Measurements from ENCODE around the gene DMRTC2.
"Not testable (repeated sequence)": the region's sequence is repeated elsewhere in the genome, so short reads cannot be mapped to it uniquely, and the experiment has no call there.

Gene DMRTC2

DNA sequence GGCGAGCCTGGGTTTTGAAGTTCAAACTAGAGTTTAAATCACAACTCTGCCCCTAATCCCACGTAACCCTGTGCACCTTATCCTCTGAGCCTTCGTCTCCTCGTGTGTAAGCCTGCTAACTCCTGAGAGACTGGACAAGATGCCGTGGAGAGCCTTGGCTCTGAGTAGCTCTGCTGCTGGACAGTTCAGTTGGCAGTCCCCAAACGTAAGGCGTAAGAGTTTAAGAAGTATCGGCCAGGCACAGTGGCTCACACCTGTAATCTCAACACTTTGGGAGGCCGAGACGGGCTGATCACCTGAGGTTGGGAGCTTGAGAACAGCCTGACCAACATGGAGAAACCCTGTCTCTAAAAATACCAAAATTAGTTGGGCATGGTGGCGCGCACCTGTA is 27.5 kb downstream of the DMRTC2 start:
- DNase-seq: no peak

DNA sequence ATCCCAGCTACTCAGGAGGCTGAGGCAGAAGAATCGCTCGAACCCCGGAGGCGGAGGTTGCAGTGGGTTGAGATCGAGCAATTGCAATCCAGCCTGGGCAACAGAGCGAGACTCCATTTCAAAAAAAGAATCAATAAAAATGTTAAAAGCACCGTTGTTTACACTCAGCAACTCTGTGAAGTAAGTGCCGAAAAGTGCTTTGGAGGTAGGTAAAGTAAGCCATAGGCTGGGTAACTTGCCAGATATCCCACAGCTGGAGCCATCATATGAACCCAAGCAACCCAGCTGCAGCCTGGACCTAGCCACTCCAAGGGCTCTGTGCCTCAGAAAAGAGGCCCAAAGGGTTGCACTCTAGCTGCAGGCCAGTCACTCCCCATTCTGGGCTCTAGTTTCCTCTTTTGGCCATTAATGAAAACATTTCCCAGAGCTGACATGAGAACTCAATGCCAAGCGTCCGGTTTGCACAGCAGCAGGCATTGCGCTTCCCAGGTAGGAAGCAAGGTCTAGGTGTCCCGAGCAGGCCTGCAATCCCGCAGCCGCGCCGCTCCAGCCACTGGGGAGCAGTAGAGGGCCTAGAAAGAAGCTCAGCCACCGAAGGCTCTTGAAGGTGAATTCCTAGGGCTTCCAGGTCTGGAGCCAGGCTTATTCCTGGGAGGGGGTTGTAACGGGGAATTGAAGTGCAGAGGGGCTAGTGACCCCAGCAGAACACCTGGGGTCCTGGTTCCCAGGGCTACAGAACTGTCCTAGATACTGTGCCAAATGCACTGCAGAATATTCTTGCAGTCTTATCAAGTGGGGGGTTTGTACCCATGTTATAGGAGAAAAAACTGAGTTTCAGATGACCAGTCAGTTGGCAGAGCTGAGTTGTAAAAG is 28.2 kb downstream of the DMRTC2 start:
- peak; percentile 46 for DNase-seq

DNA sequence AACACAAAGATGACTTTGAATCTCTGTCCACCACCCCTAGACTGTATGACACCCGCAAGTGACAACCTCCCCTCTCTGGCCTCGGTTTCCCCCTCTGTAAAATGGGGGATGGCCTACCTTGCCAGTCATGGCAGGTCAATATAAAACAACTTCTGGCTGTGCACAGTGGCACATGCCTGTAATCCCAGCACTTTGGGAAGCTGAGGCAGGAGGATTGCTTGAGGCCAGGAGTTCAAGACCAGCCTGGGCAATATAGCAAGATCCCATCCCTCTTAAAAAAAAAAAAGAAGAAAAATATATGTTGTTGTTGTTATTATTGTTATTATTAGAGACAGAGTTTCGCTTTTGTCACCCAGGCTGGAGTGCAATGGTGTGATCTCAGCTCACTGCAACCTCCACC is 31.1 kb downstream of the DMRTC2 start:
- DNase-seq: not testable (repeated sequence)

DNA sequence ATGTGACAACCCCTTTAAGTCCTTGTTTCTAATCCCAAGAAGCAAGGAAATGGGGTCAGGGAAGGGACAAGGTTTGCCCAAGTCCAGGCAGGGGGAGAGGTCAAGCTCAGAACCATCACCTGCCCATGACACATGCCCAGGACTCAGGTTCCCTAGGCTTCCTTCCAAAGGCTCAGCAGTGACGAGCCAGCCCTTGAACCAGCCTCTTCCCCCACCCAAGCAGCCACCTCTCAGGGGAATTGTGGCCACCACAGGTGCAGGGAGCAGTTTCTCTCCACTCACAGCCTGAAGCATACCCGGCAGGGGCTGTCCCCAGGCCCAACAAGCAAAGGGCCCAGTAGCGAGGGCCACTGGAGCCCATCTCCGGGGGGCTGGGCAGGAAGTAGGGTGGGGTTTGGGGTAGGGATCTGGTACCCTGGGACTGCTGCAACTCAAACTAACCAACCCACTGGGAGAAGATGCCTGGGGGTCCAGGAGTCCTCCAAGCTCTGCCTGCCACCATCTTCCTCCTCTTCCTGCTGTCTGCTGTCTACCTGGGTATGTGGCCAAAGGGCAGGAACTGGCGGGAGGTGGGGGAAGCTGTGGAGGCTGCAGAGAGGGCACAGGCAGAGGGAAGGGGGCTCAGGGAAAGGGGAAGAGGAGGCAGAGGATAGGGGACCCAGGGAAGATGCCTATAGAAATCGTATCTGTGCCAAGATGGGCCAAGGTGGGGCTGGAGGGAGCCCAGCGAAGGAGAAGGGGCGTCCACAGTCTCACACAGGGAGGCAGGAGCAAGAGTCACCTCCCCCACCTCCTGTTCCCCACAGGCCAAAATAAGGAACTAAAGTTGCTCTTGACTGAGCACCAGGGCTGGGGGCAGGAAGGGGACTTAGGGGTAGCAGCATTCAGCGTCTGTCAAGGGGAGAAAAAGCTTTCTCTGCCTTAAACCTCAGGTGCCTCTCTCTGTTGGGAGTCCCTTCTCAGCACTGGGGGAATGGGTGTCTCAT is 32.3 kb downstream of the DMRTC2 start, which contains the start of gene CD79A:
Gene CD79A (plus strand): TSS at position 433 of the 986 bp plus-strand sequence. CDS start 26 bp downstream, at position 459.
- DNase-seq: peak; percentile 10

DNA sequence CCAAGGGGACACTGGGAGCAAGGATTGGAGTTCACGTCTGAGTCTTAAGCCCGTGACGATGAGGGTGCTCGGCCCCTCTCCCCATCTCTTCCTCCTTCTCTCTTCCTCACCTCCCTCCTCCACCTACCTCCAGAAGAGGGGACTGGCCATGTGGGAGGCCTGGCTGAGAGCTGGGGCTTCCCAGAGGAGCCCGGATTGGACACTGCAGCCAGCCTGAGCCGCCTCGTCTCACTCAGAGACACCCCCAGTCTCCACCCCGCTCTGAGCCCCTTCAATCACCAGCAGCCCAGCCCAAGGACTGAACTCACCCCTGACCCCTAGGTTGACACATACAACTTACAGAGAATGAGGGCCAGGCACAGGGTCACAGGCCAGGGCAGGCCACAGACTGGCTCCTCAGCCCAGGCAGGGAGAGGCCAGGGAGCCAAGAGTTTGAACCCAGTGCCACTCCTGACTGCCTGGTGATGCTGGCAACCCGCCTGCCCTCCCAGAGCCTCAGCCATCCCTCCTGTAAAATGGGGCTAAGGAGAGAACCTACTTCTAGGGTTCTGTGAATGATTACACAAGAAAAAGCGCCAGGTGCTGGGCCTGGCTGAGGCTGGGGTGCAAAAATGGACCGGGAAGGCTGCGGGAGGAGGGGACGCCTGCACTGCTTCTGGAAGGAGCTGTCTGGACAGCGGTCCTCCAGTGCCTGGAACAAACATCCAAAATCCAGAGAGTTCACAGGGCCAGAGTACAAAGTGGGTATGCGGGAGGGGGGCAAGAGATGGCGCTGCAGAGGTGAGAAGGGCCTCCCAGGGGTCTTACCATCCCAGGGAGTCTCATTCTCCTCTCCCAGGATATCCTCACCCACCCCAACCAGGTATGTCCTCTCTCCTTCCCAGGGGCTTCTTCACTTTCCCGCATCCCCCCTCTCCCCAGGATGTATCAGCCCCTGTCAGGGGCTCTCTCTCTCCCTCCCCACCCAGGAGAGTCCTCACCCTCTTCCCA is 33.4 kb downstream of the DMRTC2 start:
- no peak for DNase-seq

DNA sequence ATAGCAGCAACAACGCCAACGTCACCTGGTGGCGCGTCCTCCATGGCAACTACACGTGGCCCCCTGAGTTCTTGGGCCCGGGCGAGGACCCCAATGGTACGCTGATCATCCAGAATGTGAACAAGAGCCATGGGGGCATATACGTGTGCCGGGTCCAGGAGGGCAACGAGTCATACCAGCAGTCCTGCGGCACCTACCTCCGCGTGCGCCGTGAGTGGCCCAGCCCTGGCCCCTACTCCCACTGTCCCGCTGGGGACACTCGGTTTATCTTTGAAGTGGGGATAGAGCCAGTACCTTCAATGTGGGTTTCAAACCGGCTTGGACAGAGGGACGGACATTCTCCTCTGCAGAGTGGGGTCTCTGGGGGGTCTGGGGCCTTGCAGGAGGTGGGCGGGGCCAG is 34.2 kb downstream of the DMRTC2 start:
- DNase-seq: no peak

DNA sequence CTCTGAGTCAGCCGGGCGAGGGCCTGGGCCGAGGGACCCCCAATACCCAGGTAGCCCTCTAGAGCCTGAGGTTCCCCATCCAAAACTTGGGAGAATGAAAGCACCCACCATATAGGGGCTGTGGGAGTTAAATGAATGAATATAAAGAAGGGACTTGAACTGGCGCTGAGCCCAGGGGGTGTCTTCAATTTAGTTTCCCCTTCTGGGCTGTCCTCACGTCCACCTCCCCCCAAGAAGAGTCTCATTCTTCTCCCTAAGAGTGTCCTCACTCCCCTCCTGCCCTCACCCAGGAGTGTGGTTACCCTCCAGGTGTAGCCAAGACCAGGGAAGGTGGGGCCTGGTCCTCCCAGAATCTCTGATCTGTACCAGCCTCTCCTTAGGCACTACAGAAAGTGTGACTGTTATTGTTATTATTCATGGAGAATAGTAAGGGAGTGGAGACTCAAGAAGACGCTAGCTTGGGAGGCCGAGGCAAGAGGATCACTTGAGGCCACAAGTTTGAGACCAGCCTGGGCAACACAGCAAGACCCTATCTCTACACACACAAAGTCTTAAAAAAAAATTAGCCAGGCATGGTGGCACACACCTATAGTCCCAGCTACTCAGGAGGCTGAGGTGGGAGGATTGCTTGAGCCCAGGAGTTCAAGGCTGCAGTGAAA is 35.0 kb downstream of the DMRTC2 start:
- DNase-seq: no peak

DNA sequence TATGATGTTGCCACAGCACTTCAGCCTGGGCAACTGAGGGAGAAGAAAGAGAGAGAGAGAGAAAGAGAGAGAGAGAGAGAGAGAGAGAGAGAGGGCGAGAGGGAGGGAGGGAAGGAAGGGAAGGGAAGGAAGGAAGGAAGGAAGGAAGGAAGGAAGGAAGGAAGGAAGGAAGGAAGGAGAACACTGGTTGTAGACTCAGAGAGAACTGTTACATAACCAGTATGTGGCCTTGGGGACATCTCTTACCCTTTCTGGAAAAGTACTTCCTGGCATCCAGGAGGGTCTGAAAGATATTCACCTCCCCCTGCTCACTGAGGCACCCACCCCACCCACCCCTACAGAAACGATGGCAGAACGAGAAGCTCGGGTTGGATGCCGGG is 35.5 kb downstream of the DMRTC2 start:
- DNase-seq: no peak

DNA sequence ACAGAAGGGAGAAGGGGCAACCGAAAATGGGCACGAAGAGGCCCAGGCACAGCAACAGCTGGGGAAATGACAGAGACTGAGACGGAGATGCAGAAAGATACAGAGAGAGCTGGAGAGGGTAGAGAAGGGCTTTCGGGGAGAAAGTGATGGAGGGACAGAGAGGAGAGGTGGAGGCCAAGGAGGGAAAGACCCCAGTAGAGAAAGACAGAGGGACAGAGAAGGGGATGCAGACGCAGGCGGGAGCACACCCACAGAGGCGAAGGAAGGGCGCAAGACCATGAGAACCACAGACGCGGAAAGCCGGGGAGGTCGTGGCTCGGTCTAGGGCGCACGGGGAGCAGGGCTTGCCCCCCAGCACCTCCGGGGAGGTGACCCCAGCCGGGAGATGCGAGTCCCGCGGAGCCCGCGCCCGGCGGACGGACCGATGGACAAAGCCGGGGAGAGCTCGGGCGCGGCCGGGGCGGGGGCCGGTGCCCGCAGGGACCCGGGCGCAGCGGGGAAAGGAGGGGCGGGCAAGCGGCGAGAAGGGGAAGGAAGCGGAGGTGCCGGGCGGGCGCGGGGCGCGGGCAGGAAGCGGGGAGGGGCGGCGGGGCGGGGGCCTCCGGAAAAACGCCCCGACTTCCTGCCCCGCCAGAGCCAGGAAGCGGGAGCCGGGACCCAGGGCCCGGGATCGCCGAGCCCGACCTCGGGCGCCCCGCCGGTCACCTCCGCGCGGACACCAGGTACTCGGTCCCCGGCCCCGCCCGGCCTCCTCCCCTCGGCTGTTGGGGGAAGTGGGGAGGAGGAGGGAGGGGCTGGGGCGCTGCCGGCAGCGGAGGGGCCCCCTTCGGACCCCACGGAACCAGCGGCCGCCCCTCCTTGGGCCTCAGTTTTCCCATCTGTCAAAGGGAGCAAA is 38.0 kb downstream of the DMRTC2 start, which contains the start of gene ARHGEF1:
Gene ARHGEF1 (plus strand): TSS at position 617 of the 895 bp plus-strand sequence. CDS start 4,899 bp downstream, outside the sequence.
- peak; percentile 4 for DNase-seq

DNA sequence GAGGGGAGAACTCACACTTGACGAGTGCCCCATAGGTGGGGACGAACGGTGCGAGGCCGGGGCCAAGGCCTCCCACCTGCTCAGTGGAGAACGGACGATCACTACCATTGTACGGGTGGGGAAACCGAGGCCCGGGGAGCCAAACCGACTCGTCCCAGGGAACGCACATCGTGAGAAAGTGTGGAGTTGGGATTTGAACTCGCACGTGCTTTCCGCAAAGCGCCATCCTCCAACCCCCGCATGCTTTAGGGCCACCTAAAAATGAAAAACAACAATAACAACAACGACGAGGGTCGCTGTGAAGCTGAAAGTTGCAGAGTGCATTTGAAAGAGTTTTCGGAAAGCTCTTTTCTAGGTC is 38.6 kb downstream of the DMRTC2 start:
- DNase-seq: no peak

DNA sequence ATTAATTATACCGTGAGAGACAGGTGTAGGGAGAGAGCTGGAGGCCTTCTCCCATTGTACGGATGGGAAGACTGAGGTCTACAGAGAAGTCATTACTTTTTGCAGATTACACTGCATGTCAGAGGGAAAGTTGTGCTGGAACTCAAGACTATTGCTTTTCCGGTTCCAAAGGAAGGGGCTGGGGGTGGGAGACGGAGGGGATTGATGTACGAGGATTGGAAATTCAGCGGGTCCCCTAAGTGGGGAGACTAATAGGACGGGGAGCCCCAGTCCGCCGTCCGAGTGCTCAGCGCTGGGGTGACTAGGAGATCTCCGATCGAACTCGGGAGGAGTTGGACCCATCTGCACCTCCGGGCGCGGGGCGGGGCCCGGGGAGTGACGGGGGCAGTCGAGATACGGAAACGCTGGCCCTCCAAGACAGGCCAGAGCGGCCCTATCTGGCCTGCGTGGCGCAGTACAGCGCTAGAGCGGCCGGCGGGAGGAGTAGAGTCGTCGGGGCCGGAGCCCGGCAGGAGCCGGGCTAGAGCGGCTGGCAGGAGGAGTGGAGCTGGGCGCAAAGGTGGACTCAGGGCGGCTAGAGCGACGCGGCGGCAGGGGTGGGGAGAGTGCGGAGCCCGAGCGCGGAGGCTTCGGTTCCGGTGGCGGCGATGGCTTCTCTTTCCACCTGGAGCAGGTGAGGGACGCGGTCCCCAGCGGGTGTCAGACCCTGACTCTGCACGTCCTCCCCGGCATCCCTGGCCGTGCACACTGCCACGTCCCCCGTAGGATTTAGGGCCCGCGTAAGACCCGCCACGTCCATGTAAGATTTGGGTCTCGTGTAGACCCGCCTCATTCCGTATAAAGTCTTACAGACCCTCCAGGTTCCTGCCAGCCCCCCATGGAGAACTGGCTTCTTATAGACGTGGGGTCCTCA is 39.2 kb downstream of the DMRTC2 start:
- DNase-seq: peak; percentile 95

DNA sequence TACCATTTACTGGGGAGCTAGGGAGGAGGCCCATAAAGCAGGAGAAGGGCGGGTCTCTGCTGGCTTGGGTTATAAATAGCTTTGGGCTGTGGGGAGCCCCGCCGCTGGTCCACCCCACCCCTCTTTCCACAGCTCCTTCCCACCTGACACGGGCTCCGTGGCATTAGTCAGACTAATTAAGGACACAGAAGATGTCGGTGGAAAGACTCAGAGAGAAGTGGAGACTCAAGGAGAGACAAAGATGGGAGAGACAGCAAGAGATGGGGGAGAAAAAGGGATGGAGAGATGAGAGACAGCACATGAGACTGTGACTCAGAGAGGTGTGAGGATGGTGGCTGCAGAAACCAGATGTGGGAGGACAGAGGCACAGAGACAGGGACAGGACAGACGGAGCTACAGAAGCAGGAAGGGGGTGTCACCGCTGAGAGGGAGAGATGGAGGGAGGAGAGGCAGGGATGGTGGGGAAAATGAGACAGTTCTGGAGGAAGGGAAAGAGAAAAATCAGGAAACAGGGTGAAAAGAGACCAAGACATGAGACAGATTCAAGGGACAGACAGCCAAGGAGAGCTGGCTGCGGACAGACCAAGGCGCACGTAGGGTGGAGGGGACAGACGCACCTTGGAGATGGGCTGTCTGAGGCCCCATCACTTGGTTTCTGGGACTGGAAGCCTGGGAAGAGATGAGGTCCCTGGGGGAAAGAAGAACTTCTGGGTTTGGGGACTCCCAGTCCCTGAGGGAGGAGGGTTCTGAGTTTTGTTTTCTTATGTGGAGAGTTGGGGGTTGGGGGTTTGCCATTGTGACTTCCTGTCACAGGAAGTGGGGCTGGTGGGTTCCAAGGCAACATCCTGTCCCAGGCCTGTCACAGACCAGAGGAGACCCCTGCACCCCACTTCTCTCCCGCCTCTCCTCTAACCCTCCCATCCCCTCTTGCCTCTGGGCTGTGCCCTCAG is 42.2 kb downstream of the DMRTC2 start:
- no peak for DNase-seq

DNA sequence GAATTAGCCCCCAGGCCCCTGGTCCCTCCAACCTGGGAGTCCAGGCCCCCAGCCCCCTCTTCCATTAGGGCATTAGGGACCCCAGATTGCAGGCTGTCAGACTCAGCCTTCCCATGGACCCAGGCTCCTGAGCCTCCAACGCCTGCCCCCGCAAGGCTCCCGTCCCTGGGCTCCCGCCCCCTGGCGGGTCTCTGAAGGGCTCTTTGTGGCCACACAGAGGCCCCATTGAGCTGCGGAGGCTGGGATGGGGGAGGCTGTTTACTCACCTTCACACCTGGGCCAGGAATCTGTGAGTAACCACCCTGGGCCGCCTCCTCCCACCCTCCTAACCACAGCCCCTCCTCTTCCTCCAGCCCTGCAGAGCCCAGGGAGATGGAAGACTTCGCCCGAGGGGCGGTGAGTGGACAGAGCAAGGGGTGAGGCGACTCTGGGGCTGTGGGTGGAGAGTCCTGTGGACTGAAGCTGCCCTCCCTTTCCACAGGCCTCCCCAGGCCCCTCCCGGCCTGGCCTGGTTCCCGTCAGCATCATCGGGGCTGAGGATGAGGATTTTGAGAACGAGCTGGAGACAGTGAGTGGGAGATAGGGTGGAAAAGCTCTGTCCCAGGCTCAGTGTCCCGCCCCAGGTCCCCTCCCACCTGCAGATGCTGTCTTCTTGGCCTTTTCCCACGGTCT is 43.0 kb downstream of the DMRTC2 start:
- DNase-seq: peak; percentile 69

DNA sequence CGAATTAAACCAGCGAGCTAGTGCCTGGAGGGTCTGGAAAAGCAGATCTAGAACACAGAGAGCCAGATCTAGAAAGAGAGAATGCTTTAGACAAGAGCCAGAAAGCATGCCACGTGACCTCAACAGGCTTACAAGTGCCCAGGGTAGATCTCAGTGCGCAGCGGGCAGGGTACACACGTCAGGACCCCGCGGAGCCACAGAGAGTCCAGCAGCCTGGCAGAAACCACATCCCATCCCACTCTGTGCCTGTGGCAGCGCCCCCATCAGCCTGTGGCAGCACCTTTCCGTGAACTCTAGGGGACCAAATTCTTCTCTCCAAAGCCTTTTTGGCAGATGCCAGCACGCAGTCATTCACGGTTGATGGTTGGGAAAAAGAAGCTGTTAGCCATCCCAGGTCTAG is 44.1 kb downstream of the DMRTC2 start:
- no peak for DNase-seq

DNA sequence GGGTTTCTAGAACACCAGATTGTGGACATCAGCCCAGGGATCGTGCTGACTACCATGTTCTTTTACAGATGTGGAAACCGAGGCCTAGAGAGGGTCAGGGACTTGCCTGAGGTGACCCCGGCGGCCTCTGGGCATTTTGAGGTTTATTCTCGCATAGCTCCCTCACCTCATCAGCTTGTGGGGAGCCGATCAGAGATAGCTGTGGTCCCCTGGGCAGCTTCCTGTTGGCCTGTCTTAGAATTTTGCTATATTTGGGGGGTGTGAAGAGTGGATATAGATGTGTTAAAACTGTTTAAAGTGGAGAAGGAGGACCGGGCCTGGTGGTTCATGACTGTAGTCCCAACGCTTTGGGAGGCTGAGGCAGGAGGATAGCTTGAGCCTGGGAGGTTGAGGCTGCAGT is 45.1 kb downstream of the DMRTC2 start:
- no peak for DNase-seq

DNA sequence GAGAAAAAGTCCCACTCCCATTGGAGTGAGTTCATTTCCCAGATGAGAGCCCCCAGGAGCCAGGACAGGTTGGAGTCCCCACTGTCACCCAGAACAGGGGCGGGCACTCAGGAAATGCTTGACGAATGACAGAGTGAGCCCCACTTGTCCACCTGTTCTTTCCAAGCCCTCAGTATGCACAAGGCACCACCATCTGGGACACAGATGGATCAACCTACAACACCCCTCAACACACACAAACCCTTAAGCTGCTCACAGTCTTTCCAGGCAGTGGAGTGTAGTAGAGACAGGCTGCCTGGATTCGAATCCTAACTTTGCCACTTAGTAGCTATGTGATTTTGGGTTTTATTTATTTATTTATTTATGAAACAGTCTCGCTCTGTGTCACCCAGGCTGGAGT is 46.1 kb downstream of the DMRTC2 start:
- DNase-seq: no peak

DNA sequence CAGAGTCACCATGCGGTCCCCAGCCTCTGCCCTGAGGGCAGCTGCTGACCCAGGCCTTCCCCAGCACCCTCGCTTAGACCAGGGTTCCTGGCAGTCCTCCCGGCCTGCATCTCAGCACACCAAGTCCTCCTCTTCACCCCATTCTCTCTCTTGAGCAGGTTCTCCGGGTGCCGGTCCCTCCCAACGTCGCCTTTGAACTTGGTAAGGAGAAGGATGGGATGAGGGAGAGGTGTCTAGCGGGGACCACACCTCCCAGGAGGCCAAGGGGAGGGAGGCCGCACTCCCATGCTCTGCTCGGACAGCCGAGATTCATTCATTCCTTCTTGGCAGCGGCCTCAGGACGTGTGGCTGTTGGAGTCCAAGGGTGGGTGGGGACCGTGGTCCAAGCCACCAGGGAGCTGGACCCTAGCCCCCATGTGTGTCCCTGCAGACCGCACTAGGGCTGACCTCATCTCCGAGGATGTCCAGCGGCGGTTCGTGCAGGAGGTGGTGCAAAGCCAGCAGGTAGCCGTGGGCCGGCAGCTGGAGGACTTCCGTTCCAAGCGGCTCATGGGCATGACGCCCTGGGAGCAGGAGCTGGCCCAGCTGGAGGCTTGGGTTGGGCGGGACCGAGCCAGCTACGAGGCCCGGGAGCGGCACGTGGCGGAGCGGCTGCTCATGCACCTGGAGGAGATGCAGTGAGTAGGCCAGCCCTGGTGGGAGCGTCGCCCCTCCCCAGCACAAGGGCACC is 47.5 kb downstream of the DMRTC2 start:
- no peak for DNase-seq
